Right atrium auricular region (tissue), 2 donors: ENCODE results near the gene CCNE1. TPM values are rescaled to one million over a fixed set of nuclear protein-coding genes. Genes with fewer than 3 reads are reported as not detected.

Source experiments
- DNase-seq: peaks from one replicate; pipeline ENCODE4 v3.0.0-alpha.2; 2019; ENCODE audit warnings: low spot score
- H3K27ac ChIP-seq, 2 donors: fragments of 200-600 bp; sonication (generic); 1 replicate in 1 of 2; 2 replicates in 1 of 2; pipeline ENCODE4 v1.5.1; 2016 to 2019
- H3K27me3 ChIP-seq, 2 donors: fragments of 200-600 bp; sonication (generic); one replicate each; pipeline versions ENCODE4 v1.5.1 to v1.6.0; 2017 to 2019
- H3K36me3 ChIP-seq: fragments of 200-600 bp; sonication (generic); one replicate; pipeline ENCODE4 v1.5.1; 2016
- H3K4me1 ChIP-seq, 2 donors: fragments of 200-600 bp; sonication (generic); one replicate each; pipeline versions ENCODE4 v1.5.1 to v1.6.0; 2017 to 2019
- H3K4me3 ChIP-seq, 2 donors: fragments of 200-600 bp; sonication (generic); 1 replicate in 1 of 2; 2 replicates in 1 of 2; pipeline ENCODE4 v1.5.1; 2017 to 2019; ENCODE audit warnings: mild to moderate bottlenecking in 1 of 2, moderate library complexity in 1 of 2
- H3K9me3 ChIP-seq, 2 donors: fragments of 200-600 bp; sonication (generic); one replicate each; pipeline ENCODE4 v1.5.1; 2019
- CTCF ChIP-seq, 2 donors: fragments of 200-600 bp; sonication (generic); IDR thresholded peaks; one replicate each; pipeline ENCODE4 v1.5.1; 2019; ENCODE audit warnings: antibody characterized with exemption in 2 of 2
- total RNA-seq, 2 donors: library from RNA; depleted of rRNA; stranded (reverse); fragments of >200 nt; gene quantifications; one replicate each; pipeline ENCODE4 v1.1.0, GENCODE V29; 2016

The CCNE1 gene
- total RNA-seq, 2 donors from 2014 or later: 4.4 to 5.5 TPM

- Histone ChIP-seq H3K27me3 (no peaks in the 10 kb centered on the region), H3K4me1 (peaks cover 0 to 2% of the 10 kb centered on the region in 2 donors), H3K9me3 (no peaks in the 10 kb centered on the region), H3K36me3 (no peaks in the 10 kb centered on the region), H3K4me3 (no peak overlapping the region), H3K27ac (no peak overlapping the region)
- DNase-seq: no peak
- TF ChIP-seq CTCF (IDR thresholded peaks at IDR 0.05): no peak
Measured at GRCh38 chr19:29768166-29768565, 43.6 kb upstream of the CCNE1 start.

- no peak overlapping the region for H3K27ac ChIP-seq
- TF ChIP-seq CTCF (IDR thresholded peaks at IDR 0.05): no peak
- H3K36me3 ChIP-seq: no peaks in the 10 kb centered on the region
- peaks cover 0 to 2% of the 10 kb centered on the region in 2 donors for H3K4me1 ChIP-seq
- no peak for DNase-seq
- H3K9me3 ChIP-seq: no peaks in the 10 kb centered on the region
- H3K4me3 ChIP-seq: no peak overlapping the region
- no peaks in the 10 kb centered on the region for H3K27me3 ChIP-seq
Measured at GRCh38 chr19:29769997-29770396, 41.8 kb upstream of the CCNE1 start.

GRCh38 chr19:29770648-29771047 is 41.1 kb upstream of the CCNE1 start:
- no peaks in the 10 kb centered on the region for H3K27me3 ChIP-seq
- no peak overlapping the region for H3K27ac ChIP-seq
- TF ChIP-seq CTCF (IDR thresholded peaks at IDR 0.05): no peak
- peaks cover 0 to 2% of the 10 kb centered on the region in 2 donors for H3K4me1 ChIP-seq
- no peak overlapping the region for H3K4me3 ChIP-seq
- H3K36me3 ChIP-seq: no peaks in the 10 kb centered on the region
- DNase-seq: no peak
- no peaks in the 10 kb centered on the region for H3K9me3 ChIP-seq

- Histone ChIP-seq H3K36me3 (no peaks in the 10 kb centered on the region), H3K9me3 (no peaks in the 10 kb centered on the region), H3K4me1 (peaks cover 0 to 2% of the 10 kb centered on the region in 2 donors), H3K4me3 (no peak overlapping the region), H3K27ac (no peak overlapping the region), H3K27me3 (no peaks in the 10 kb centered on the region)
- peak; percentile 55 to 81 for TF ChIP-seq CTCF (IDR thresholded peaks at IDR 0.05)
- DNase-seq: no peak
Measured at GRCh38 chr19:29771708-29772414, 39.9 kb upstream of the CCNE1 start.

- H3K9me3 ChIP-seq: no peaks in the 10 kb centered on the region
- H3K4me3 ChIP-seq: no peak overlapping the region
- no peaks in the 10 kb centered on the region for H3K27me3 ChIP-seq
- H3K36me3 ChIP-seq: no peaks in the 10 kb centered on the region
- no peak for TF ChIP-seq CTCF (IDR thresholded peaks at IDR 0.05)
- H3K4me1 ChIP-seq: peaks cover 0 to 2% of the 10 kb centered on the region in 2 donors
- no peak overlapping the region for H3K27ac ChIP-seq
- DNase-seq: no peak
Measured at GRCh38 chr19:29772696-29773095, 39.1 kb upstream of the CCNE1 start.

- Histone ChIP-seq H3K27ac (no peak overlapping the region), H3K27me3 (no peaks in the 10 kb centered on the region), H3K4me3 (no peak overlapping the region), H3K9me3 (no peaks in the 10 kb centered on the region), H3K36me3 (no peaks in the 10 kb centered on the region), H3K4me1 (peaks cover 0 to 2% of the 10 kb centered on the region in 2 donors)
- no peak for DNase-seq
- no peak for TF ChIP-seq CTCF (IDR thresholded peaks at IDR 0.05)
Measured at GRCh38 chr19:29773141-29773540, 38.6 kb upstream of the CCNE1 start.
